NCI-H774 (cell line): ENCODE measurements around the gene AGBL3.
"Not testable (repeated sequence)": the region's sequence is repeated elsewhere in the genome, so short reads cannot be mapped to it uniquely, and the experiment has no call there.

Experiments used
- DNase-seq: peaks from one replicate; lab custom pipeline; 2025; lab: John Stamatoyannopoulos, UW

Gene AGBL3

GRCh38 chr7:135076882-135077281 is 90.6 kb downstream of the AGBL3 start:
- no peak for DNase-seq

GRCh38 chr7:135077642-135078041 is 91.3 kb downstream of the AGBL3 start:
- DNase-seq = no peak

- no peak for DNase-seq
Observed at GRCh38 chr7:135078051-135078450, 91.7 kb downstream of the AGBL3 start.

- no peak for DNase-seq
Observed at GRCh38 chr7:135079068-135079467, 92.8 kb downstream of the AGBL3 start.

- DNase-seq = no peak
Observed at GRCh38 chr7:135083005-135083404, 96.7 kb downstream of the AGBL3 start.

GRCh38 chr7:135088566-135088965 is 102.3 kb downstream of the AGBL3 start:
- no peak for DNase-seq

GRCh38 chr7:135091717-135092116 is 105.4 kb downstream of the AGBL3 start:
- DNase-seq = no peak

- no peak for DNase-seq
Observed at GRCh38 chr7:135094472-135095237, 108.3 kb downstream of the AGBL3 start.

- DNase-seq = no peak
Observed at GRCh38 chr7:135095450-135095849, 109.1 kb downstream of the AGBL3 start.

- DNase-seq = no peak
Observed at GRCh38 chr7:135098391-135098790, 112.1 kb downstream of the AGBL3 start.

GRCh38 chr7:135100856-135101255 is 114.5 kb downstream of the AGBL3 start:
- no peak for DNase-seq

GRCh38 chr7:135102372-135102771 is 116.1 kb downstream of the AGBL3 start:
- DNase-seq = no peak

GRCh38 chr7:135109562-135109961 is 123.3 kb downstream of the AGBL3 start:
- DNase-seq = no peak

- no peak for DNase-seq
Observed at GRCh38 chr7:135109976-135110375, 123.7 kb downstream of the AGBL3 start.

GRCh38 chr7:135111379-135111778 is 125.1 kb downstream of the AGBL3 start:
- DNase-seq = no peak

- DNase-seq = no peak
Observed at GRCh38 chr7:135114622-135115021, 128.3 kb downstream of the AGBL3 start.

- no peak for DNase-seq
Observed at GRCh38 chr7:135117096-135117495, 130.8 kb downstream of the AGBL3 start.

GRCh38 chr7:135121868-135122267 is 135.6 kb downstream of the AGBL3 start:
- DNase-seq = no peak

GRCh38 chr7:135124631-135125030 is 138.3 kb downstream of the AGBL3 start:
- DNase-seq = not testable (repeated sequence)

GRCh38 chr7:135128931-135129330 is 142.6 kb downstream of the AGBL3 start:
- no peak for DNase-seq

- DNase-seq = no peak
Observed at GRCh38 chr7:135129579-135129978, 143.3 kb downstream of the AGBL3 start.

- no peak for DNase-seq
Observed at GRCh38 chr7:135143885-135144668, 157.8 kb downstream of the AGBL3 start.

GRCh38 chr7:135147341-135147898 is 161.1 kb downstream of the AGBL3 start:
- no peak for DNase-seq
